HG03521 (cell line): ENCODE results near the gene CRYZL1.

Experiments
- ATAC-seq: cut with Tn5 transposase; IDR thresholded peaks from one replicate; pipeline ENCODE4 v1.9.1; 2021; ENCODE audit warnings: mild to moderate bottlenecking, moderate library complexity; ENCODE audit not compliant: unreplicated experiment

CRYZL1 gene

GRCh38 chr21:33662046-33662445 lies 20.5 kb upstream of the CRYZL1 start:
- ATAC-seq = no peak

GRCh38 chr21:33661146-33661545 lies 19.6 kb upstream of the CRYZL1 start:
- ATAC-seq = no peak

- ATAC-seq = no peak
Measured at GRCh38 chr21:33660406-33660805, 18.9 kb upstream of the CRYZL1 start.

GRCh38 chr21:33659568-33659949 lies 18.0 kb upstream of the CRYZL1 start:
- ATAC-seq = no peak

GRCh38 chr21:33658919-33659567 lies 17.5 kb upstream of the CRYZL1 start:
- no peak for ATAC-seq

- no peak for ATAC-seq
Measured at GRCh38 chr21:33657124-33657820, 15.7 kb upstream of the CRYZL1 start.

- no peak for ATAC-seq
Measured at GRCh38 chr21:33655588-33656221, 14.2 kb upstream of the CRYZL1 start.

- ATAC-seq = no peak
Measured at GRCh38 chr21:33654412-33654811, 12.9 kb upstream of the CRYZL1 start.

- ATAC-seq = no peak
Measured at GRCh38 chr21:33651965-33652680, 10.6 kb upstream of the CRYZL1 start.

GRCh38 chr21:33650929-33651509 lies 9.5 kb upstream of the CRYZL1 start:
- ATAC-seq = no peak

GRCh38 chr21:33650230-33650629 lies 8.7 kb upstream of the CRYZL1 start:
- no peak for ATAC-seq

GRCh38 chr21:33648555-33648954 lies 7.0 kb upstream of the CRYZL1 start:
- ATAC-seq = no peak

GRCh38 chr21:33647587-33647986 lies 6.0 kb upstream of the CRYZL1 start:
- ATAC-seq = no peak

- no peak for ATAC-seq
Measured at GRCh38 chr21:33645730-33646129, 4.2 kb upstream of the CRYZL1 start.

- ATAC-seq = no peak
Measured at GRCh38 chr21:33644383-33645074, 3.0 kb upstream of the CRYZL1 start.

GRCh38 chr21:33643658-33644311 lies 2.2 kb upstream of the CRYZL1 start:
- no peak for ATAC-seq

- no peak for ATAC-seq
Measured at GRCh38 chr21:33642896-33643657, 1.5 kb upstream of the CRYZL1 start.

- ATAC-seq = peak; percentile 79
Measured at GRCh38 chr21:33642027-33642895, 720 bp upstream of the CRYZL1 start, which contains the start of gene ITSN1. Gene ITSN1, plus strand, starts transcription at chr21:33642501. Its CDS starts 76,328 bp downstream, at chr21:33718829.
